ENCODE data around the gene GREM1.

Gene GREM1

DNA sequence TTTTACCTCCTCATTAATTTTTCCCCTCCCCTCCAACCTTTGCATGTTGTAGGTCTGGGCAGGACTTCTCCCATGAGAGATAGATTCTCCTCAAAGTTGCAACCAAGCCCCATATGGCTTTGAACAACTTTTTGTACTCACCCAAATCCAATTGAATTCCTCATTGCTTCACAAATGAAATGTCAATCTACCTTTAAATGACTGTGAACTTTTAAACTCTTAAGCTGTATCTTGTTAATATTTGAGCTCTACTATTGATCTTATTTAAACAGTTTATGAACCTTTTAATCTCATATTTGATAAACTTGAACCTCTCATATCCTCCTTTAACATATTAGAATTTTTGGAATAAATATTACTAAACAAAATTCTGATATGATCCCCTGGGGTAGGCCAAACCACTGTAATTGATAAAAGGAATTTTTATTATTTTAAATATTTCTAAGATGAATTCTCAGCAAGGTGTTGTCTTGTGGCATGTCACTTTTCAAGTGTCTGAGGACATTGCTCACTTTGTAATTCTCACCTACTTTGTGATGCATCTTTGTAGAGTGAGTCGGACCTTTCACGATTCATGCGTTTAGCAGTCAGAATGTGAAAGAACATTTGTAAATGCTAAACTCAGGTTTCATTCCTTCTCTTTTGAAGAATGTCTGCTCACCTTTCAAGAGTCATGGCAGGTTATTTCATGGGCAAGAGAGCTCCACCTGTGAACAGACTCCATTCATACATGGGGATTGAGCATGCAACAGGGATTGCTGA, 23.4 kb upstream of the GREM1 start:
- no peak for DNase-seq (ENCODE audit: extremely low read depth in 1 of 2, low read depth in 1 of 2)

GRCh38 chr15:32698773-32699390, 18.9 kb upstream of the GREM1 start:
- DNase-seq (ENCODE audit: extremely low read depth in 1 of 2, low read depth in 1 of 2), result no peak

DNA sequence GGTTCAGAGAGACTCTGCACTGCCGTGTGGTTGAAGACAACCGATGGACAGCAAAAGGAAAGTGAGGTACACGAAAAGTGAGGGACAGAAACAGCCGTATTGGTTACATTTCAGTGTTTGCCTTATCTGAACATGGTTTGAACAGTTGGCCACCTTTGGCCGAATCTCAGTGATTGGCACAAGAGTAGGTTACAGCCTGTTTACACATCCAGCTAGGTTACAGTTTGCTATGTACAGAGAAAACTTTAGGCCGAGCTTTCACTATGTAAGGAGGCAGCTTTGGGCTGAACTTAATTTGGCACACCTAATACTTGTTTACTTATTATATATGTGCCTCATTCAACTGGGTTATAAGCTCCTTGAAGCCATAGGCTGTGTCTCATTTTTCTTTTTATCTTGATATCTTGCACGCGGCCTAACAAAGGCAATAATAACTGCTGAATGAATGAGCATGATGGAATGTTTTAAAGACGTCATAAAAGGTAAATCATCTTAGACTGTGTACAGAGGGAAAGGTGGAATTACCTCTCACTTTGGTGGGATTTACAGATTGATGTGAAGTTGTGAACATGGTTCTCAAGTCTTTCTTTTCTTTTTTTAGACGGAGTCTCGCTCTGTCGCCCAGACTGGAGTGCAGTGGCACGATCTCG, 17.2 kb upstream of the GREM1 start:
- no peak for DNase-seq (ENCODE audit: extremely low read depth in 1 of 2, low read depth in 1 of 2)

- DNase-seq (ENCODE audit: extremely low read depth in 1 of 2, low read depth in 1 of 2), result no peak
Measured at GRCh38 chr15:32701863-32702262, 15.9 kb upstream of the GREM1 start.

DNA sequence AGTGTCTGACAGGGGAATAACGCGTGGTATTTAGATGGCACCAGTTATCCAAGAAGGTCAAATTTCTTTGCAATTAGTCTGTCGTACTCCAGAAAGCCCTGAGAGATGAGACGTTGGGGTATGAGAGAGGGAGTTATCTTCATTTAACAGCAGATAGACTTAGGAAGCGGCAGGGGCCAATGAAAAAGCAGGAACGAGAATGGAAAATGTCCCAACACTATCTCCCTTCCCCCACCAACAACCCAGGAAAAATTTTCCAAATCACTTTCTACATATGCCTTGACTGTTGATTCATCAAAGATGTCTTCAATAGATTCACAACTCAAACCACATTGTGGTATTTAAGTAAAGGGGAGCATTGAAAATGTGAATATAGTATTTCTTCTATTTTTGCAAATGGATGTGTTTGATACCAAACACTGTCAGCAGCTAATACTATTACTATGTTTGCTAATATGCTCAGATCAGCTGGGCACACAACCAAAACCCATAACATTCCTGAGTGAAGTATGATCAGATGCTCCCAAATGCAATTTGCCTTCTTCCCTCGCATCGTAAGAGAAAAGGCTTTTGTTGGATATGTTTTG, 13.3 kb upstream of the GREM1 start:
- DNase-seq (ENCODE audit: extremely low read depth in 1 of 2, low read depth in 1 of 2), result no peak

DNA sequence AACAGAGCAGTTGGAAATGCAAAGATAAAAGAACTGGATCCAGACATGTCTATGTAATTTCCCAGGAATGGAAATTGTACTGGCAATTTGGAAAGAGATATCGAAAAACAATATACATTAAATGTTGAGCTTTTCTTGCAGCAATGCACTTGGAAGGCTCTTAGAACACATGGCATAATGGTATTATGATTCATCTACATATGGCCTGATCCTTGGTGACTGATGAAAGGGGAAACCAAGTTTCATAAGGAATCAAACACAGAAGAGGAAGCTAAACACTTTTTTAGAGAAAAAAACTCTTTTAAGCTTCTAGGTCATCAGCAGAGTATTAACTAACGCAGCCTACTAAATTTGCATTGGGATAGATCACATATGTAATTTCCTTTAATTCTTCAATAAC, 12.4 kb upstream of the GREM1 start:
- no peak for DNase-seq (ENCODE audit: extremely low read depth in 1 of 2, low read depth in 1 of 2)

- DNase-seq (ENCODE audit: extremely low read depth in 1 of 2, low read depth in 1 of 2), result no peak
Measured at GRCh38 chr15:32706704-32707103, 11.1 kb upstream of the GREM1 start.

DNA sequence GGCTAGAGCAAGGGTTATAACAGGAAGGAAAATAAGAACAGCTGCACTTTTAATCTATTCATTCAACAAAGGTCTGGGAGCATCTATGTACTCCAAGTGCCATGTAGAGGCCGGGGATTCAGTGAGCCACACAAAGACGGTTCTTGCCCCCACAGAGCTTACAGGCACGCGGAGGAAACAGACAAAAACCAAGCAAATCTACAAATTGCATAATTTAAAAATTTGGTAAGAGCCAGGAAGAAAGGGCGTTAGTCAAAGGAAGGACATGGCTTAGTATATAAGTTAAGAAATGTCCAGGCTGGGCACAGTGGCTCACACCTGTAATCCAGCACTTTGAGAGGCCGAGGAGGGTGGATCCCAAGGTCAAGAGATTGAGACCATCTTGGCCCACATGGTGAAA, 10.4 kb upstream of the GREM1 start:
- DNase-seq (ENCODE audit: extremely low read depth in 1 of 2, low read depth in 1 of 2), result no peak

DNA sequence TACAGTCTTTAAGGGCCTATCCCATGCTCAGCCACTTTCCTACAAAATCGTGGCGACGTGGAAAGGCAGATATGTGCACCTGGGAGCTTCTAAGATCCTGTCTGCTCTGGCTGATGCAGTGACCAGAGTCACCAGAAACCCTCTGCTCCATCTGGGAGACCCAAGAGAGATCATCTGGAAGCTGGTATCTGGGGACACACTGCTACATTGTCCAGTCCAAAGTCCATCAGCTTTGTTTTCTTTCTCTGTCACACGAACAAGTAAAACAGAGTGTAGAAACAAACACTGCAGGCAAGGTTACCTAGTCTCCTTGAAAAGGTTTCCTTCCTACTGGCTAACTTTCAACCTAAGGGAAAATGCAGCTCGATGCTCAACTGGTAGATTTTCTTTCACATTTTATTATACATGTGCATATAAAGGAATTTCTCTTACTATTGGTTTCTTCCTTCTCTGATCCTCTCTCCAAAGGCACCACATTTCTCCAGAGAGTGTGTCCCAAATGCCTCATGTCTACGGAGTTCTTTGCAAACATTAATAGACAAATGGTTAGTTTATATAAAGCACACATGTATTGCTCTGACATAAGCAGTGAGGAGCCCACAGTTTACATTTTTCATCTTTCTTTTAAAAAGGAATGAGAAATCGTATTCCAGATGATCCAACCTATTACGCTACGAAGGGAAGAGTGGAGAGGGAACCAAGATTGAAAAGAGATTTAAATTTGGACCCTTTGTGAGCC, 8.3 kb upstream of the GREM1 start:
- no peak for DNase-seq (ENCODE audit: extremely low read depth in 1 of 2, low read depth in 1 of 2)

DNA sequence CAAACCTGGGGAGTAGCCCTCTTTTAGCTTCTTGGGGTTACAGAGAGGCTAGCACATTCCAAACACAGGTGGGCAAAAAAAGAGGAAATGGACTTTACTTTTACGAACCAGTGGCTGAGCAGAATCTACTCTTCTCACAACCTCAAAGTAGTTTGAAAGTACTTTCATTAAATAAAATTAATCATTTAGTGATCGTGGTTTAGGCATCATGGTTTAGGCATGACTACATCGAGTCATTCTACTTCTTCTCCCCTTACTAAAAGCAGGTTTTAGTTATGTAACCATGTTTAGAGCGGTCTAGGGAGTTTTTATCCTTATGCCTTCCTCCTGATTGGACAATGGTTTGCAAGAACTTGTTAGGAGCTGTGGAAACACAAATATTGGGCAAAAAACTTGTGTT, 2.5 kb upstream of the GREM1 start:
- DNase-seq (ENCODE audit: extremely low read depth in 1 of 2, low read depth in 1 of 2), result no peak

DNA sequence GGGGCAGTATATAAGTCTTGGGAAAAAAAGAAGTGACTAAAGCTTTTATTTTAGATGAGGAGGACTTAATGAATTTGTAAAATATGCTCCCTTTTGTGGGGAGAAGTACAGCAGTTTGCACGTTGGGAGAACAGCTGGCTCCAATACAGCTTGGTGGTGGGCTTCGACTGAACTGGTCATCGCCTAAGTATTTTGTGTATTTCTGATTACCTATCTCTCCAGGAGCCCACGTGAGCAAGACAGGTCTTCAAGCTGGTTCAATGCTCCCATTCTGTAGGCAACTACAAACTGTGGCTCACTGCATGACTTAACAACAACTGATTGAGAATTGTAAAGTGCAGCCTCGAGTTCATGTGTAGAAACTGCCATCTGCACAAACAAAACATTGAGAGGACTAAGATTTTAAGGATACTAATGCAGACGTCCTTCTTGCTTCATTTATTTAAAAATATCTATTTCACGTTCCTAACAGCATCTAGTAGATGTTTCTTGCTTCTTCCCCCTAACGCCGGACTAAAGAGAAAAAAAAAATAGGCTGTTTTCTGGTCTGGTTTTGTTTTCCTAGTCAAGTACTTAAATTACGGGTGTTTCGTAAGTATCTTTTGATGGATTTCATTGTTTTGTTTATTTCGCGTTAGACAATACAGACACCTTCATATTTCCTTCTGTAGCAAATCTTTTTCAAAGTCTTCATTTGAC, 1.4 kb upstream of the GREM1 start:
- DNase-seq (ENCODE audit: extremely low read depth in 1 of 2, low read depth in 1 of 2), result no peak

DNA sequence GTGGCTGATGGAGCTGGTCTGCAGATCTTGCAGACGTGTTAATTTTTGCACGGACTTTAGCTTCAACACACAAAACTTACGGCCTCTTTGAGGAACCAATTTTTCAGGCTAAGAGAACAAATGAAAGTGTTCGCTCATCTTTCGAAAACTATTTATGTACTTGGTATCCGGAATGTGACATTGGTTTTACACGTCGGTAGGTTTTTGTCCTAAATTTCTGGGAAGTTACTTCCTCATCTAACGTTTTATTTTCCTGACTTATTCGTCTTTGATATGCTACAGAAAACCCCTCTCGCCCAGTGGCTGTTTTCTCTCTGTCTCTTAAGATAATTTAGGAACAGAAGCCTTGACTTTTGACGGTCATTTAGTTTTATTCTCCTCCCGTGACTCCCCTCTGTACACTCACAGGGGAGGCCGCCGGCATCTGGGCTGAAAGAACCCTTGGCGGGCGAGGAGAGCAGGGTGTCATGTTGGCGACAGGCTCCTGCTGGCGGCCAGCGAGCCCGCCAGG, 834 bp upstream of the GREM1 start:
- no peak for DNase-seq (ENCODE audit: extremely low read depth in 1 of 2, low read depth in 1 of 2)

GRCh38 chr15:32718227-32718820, 520 bp downstream of the GREM1 start:
- no peak for DNase-seq (ENCODE audit: extremely low read depth in 1 of 2, low read depth in 1 of 2)

DNA sequence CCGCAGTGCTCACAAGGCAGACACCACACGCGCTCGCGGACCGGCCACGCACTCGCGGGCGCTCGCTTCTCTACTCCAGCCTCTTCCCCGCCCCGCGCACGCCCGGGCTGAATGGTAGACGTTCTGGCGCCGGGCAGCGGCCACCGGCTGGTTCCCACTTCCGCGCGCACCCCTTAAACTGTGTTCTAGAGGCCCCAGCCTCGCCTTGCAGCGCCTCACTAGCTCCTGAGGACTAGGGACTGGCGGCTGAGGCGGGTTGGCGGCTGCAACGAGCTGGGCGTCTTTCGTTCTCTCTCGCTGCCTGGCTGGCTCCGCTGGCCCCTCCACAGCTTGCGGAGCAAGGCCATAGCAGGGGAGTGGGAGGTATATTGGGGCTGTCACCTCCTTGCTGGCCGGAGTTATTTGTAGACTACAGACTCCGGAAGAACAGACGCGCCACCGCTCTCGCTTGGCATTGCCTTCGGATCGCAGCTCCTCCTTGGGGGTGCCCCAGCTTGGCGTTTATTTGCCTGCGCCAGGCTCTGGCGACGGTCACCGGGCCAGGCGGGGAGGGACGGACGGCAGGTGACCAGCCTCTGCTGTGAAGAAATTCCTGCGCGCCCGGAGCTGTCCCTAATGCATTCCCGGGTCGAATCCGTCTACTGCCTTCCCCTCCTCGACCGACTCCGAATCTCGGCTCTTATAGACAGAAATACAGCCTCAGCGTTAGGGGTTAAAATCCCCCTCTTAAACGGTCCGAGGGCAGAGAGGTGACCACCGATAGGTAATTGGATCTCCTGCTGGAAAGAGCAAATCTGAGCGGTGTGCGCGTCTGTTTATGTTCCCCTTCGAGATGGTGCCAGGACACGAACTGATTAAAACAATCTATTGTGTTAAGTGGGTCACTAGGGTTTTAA, 1.3 kb downstream of the GREM1 start:
- no peak for DNase-seq (ENCODE audit: extremely low read depth in 1 of 2, low read depth in 1 of 2)

- DNase-seq (ENCODE audit: extremely low read depth in 1 of 2, low read depth in 1 of 2), result no peak
Measured at GRCh38 chr15:32721596-32721995, 3.8 kb downstream of the GREM1 start.

DNA sequence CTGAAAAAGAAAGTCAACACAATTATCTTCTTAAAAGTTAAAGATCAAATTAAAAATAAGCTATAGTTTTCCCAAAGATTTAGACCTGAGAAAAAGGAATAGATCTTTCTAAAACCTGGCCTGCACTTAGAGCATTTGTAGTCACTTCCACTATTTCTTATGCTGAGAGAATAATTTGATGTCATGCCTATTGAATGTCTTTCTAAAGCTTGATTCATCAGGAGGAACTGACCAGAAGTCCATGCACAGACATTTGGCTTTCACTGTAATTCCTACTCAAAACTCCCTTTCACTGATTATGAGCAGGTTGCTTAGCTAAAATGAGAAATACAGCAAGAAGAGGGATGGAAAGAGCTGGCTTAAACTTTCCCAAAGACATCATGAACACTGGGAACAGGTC, 4.3 kb downstream of the GREM1 start:
- no peak for DNase-seq (ENCODE audit: extremely low read depth in 1 of 2, low read depth in 1 of 2)

DNA sequence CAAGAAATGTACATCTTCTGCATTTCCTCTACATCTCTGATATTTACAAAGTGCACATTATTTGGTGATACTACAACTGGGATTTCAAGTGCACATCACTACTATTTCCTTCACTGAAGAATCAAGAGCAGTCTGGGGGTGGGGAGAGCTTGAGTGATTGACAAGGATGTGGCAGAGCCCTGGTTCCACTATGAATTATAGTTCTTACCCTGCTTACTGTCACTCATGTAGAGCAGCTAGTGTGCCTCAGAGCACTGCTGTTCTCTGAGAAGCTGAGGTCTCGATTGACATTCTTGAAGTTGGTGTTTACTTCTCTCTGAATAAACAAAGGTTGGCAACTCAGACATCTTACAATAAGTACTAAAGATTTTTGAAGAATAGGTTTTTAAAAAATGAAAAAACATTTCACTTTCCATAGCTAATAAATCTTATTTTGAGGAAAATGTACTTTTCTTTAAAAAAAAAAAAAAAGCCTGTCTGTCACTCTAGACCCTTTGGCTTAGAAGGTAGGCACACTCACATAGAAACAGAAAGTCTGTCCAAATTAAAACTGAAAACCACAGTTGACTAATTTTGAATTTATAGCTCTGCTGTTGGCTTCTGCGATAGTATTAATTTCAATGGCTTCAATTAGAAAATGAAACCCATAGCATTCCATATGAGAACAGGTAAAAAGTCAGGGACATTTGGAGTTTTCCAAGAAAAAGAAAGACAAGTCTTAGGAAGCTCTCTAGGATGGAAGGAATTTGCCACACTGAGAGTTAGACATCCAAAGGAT, 5.6 kb downstream of the GREM1 start:
- DNase-seq (ENCODE audit: extremely low read depth in 1 of 2, low read depth in 1 of 2), result no peak

GRCh38 chr15:32729700-32730395, 12.0 kb downstream of the GREM1 start:
- no peak for DNase-seq (ENCODE audit: extremely low read depth in 1 of 2, low read depth in 1 of 2)

Measured in activated CD8-positive, alpha-beta memory T cell treated with anti-CD3 and anti-CD28 coated beads for 1 hour (primary cell).